ENCODE results near the gene VSX2.

Gene VSX2

GRCh38 chr14:74208642-74209041 is 30.6 kb upstream of the VSX2 start:
- TF ChIP-seq TAF1 (IDR thresholded peaks at IDR 0.05; ENCODE audit: borderline replicate concordance, insufficient read depth, low read length) (no peak), FOXP2 (optimal IDR thresholded peaks at IDR 0.05; ENCODE audit: borderline replicate concordance, extremely low read depth, extremely low read length, insufficient read depth) (no peak), SIN3A (IDR thresholded peaks at IDR 0.05; ENCODE audit: borderline replicate concordance, insufficient read depth, low read length) (no peak), POLR2AphosphoS5 (IDR thresholded peaks at IDR 0.05; ENCODE audit: low read depth, low read length) (no peak)
- TF ChIP-seq, protein P1, sequence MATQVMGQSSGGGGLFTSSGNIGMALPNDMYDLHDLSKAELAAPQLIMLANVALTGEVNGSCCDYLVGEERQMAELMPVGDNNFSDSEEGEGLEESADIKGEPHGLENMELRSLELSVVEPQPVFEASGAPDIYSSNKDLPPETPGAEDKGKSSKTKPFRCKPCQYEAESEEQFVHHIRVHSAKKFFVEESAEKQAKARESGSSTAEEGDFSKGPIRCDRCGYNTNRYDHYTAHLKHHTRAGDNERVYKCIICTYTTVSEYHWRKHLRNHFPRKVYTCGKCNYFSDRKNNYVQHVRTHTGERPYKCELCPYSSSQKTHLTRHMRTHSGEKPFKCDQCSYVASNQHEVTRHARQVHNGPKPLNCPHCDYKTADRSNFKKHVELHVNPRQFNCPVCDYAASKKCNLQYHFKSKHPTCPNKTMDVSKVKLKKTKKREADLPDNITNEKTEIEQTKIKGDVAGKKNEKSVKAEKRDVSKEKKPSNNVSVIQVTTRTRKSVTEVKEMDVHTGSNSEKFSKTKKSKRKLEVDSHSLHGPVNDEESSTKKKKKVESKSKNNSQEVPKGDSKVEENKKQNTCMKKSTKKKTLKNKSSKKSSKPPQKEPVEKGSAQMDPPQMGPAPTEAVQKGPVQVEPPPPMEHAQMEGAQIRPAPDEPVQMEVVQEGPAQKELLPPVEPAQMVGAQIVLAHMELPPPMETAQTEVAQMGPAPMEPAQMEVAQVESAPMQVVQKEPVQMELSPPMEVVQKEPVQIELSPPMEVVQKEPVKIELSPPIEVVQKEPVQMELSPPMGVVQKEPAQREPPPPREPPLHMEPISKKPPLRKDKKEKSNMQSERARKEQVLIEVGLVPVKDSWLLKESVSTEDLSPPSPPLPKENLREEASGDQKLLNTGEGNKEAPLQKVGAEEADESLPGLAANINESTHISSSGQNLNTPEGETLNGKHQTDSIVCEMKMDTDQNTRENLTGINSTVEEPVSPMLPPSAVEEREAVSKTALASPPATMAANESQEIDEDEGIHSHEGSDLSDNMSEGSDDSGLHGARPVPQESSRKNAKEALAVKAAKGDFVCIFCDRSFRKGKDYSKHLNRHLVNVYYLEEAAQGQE (IDR thresholded peaks at IDR 0.05; ENCODE audit: insufficient read depth in 1 of 2, low read depth in 2 of 2, low read length in 2 of 2), result no peak

GRCh38 chr14:74211945-74212580 is 27.2 kb upstream of the VSX2 start:
- TF ChIP-seq TAF1 (IDR thresholded peaks at IDR 0.05; ENCODE audit: borderline replicate concordance, insufficient read depth, low read length) (no peak), SIN3A (IDR thresholded peaks at IDR 0.05; ENCODE audit: borderline replicate concordance, insufficient read depth, low read length) (no peak), FOXP2 (optimal IDR thresholded peaks at IDR 0.05; ENCODE audit: borderline replicate concordance, extremely low read depth, extremely low read length, insufficient read depth) (no peak), POLR2AphosphoS5 (IDR thresholded peaks at IDR 0.05; ENCODE audit: low read depth, low read length) (no peak)
- TF ChIP-seq, protein P1 (IDR thresholded peaks at IDR 0.05; ENCODE audit: insufficient read depth in 1 of 2, low read depth in 2 of 2, low read length in 2 of 2), result no peak

DNA sequence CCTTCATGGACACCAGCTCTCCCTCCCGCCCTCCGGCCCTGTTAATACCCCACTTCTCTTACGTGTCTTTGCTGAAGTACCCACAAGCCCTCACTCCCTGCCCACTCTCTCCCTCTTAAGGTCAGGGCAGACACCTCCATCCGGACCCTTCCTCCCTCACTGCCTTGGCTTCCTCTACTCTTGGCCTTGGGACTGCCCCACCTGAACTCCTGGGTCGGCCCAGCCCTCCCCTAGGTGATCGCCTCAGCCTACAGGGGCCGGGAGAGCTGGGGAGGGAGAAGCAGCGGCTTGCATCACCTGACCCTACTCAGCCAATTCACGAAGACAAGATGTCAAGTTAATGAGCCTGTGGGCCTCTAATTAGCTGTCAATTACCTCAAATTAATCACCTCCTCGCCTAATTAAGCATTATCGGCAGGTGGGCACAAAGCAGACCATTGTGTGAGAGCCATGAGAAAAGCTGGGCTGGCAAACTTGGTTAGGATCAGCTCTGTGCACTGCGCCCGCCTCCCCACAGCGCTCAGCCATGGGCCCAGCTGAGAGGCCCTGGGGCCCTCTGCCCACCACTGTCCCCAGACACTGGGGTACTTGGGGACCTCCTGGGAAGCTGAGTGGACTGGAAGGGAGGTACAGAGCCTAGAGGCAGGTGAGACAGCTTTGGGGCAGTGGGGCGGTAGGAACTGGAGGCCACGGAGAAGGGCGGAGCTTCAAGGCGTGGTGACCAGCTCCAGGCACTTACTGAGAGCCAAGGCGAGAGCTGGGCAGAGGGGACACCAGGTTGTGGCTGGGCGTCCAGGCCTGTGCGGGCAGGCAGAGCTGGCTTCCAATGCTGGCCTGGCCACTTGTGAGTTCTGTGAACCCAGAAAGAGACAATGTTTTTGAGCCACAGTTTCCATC is 25.1 kb upstream of the VSX2 start:
- TF ChIP-seq TAF1 (IDR thresholded peaks at IDR 0.05; ENCODE audit: borderline replicate concordance, insufficient read depth, low read length), result no peak
- no peak for TF ChIP-seq SIN3A (IDR thresholded peaks at IDR 0.05; ENCODE audit: borderline replicate concordance, insufficient read depth, low read length)
- TF ChIP-seq, protein P1 (IDR thresholded peaks at IDR 0.05; ENCODE audit: insufficient read depth in 1 of 2, low read depth in 2 of 2, low read length in 2 of 2), result no peak
- TF ChIP-seq FOXP2 (optimal IDR thresholded peaks at IDR 0.05; ENCODE audit: borderline replicate concordance, extremely low read depth, extremely low read length, insufficient read depth), result no peak
- TF ChIP-seq POLR2AphosphoS5 (IDR thresholded peaks at IDR 0.05; ENCODE audit: low read depth, low read length), result no peak

GRCh38 chr14:74216671-74217070 is 22.6 kb upstream of the VSX2 start:
- no peak for TF ChIP-seq FOXP2 (optimal IDR thresholded peaks at IDR 0.05; ENCODE audit: borderline replicate concordance, extremely low read depth, extremely low read length, insufficient read depth)

DNA sequence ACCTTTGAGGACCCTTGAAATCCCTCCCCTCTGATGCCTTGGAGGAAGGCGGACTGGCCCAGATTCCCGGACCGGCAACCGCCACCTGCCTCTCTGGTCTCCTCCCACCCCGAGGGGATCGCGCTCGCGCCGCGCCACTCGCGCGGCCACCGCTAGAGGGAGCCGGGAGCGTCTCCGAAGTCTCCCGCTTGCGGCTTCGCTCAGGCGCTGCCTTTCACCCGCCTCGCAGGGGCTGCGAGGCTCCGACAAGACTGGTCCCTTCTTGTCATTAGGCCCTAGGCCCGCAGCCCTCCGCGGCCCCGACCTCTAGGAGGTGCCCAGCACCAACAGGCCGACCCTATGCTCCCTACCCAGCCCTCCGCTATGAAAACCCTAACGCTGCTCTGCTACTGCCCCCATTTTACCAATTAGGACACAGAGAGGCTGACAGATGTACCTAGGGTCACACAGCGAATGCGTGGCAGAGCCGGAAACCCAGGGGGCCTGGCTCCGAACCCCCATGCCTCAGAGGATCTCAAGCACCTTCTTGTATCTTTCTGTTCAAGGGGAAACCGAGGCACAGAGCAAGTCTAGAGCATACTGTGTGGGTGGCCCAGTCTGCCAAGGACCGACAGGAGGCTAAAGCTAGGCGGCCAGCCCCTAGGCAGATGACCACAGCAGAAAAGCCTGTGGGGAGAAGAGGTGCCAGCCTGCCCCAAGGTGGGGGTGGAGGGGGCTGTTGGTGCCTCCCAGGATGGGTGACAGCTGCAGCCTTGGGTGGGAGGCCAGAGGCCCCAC is 21.4 kb upstream of the VSX2 start:
- TF ChIP-seq POLR2AphosphoS5 (IDR thresholded peaks at IDR 0.05; ENCODE audit: low read depth, low read length) (no peak), SIN3A (IDR thresholded peaks at IDR 0.05; ENCODE audit: borderline replicate concordance, insufficient read depth, low read length) (no peak), FOXP2 (optimal IDR thresholded peaks at IDR 0.05; ENCODE audit: borderline replicate concordance, extremely low read depth, extremely low read length, insufficient read depth) (no peak), TAF1 (IDR thresholded peaks at IDR 0.05; ENCODE audit: borderline replicate concordance, insufficient read depth, low read length) (no peak)
- TF ChIP-seq, protein P1 (IDR thresholded peaks at IDR 0.05; ENCODE audit: insufficient read depth in 1 of 2, low read depth in 2 of 2, low read length in 2 of 2), result no peak

All from PFSK-1 (cell line).